Skin of body (tissue), 2 donors: ENCODE data around the gene EEF1AKMT3. TPM values are rescaled to one million over a fixed set of nuclear protein-coding genes. Genes with fewer than 3 reads are reported as not detected.

Experiments
- DNase-seq: peaks from one replicate; lab custom pipeline; 2025; lab: John Stamatoyannopoulos, UW
- total RNA-seq: library from RNA; depleted of rRNA; stranded (reverse); fragments of >200 nt; gene quantifications from one replicate; pipeline ENCODE4 v1.2.3, GENCODE V29; 2014

EEF1AKMT3 gene
- total RNA-seq, 1 donor from 2014 or later, result 8.9 TPM

DNA sequence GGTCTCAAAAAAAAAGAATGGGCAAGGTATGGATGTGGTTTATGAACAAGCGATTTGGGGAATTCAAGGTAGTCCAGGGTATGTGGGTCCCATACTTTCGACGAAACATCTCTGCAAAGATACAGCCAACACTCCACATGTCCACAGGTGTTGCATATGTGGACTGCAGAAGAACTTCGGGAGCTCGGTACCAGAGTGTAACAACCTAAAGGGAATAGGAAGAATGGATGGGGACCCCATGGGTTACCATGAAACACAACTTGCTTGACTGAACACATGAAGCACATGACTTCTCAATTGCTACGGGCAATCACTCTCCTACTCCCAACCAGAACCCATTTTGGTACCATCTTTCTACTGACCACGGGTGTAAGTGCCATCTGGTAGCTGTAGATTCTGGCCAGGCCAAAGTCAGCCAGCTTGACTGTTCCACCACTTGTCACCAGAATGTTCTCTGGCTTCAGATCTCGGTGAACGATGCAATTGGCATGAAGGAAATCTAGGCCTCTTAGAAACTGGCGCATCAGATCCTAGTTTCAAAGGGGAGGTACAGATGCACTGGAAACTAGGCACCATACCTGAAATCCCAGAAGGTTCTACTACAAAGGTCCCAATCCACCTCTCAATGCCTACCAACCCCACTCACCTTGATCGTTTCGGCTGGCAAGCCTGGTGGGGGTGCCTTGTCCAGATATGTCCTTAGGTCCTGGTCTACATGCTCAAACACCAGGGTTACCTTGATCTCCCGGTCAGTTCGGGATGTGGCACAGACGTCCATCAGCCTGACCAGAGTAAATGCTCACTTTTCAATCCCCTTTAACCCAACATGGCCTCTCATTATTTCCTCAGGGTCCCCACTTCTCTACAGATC lies 21.6 kb upstream of the EEF1AKMT3 start:
- no peak for DNase-seq

DNA sequence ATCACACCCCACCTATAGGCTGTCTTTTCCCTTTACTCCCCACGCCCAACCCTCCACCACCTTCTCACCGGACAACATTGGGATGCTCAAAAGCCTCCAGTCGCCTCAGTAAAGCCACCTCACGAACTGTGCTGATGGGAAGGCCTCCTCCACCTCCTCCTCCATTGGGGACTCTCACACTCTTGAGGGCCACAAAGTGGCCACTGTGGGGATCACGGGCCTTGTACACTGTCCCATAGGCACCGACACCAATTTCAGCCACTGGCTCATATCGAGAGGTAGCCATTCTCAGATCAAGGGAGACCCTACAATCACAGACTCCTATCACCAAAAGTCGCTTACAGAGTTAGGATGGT lies 21.0 kb upstream of the EEF1AKMT3 start:
- DNase-seq, result no peak

DNA sequence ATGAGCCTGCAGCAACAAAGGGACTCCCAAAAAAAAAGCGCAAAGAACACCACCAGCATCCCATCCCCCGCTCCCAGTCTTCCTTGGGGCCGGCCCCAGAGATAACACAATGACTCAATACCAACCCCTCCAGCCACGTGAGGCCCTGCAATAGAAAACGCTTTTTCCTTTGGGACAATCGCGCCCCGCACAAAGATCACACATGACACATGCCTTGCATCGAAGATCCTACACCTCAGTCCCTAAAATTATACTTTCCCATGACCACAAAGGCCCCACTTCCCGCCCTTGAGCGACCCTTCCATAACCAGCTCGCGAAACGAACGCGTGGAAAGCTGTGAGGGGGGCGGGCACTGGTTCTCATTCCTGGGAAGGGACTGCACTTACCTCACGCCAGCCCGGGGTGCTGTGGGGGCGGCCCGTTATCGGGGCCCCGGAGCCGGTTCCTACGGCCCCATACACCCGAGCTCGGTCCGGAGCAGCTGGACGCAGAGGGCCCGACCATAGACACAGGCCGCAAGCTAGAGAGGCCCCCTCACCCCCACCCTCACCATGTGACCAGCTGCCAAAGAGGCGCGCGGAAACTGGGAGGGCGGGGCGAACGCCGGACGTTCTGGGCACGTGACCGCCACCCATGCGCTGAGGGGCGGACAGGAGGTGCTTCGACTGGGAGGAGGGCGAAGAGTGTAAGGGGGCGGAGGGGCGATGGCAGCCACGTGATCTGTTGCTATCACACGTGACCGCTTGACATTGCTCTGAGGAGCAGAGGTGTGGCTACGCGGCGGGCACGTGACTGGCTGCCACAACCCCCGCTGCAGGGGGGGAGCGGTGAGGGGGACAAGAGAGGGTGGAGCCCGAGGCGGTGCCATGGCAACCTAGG lies 20.4 kb upstream of the EEF1AKMT3 start, which contains the start of gene CDK4:
TSS of gene CDK4 (minus strand) at position 523 of the 880 bp plus-strand sequence. CDS start 593 bp downstream, outside the sequence.
- peak; percentile 99 for DNase-seq

- no peak for DNase-seq
These were observed 19.8 kb upstream of the EEF1AKMT3 start for GRCh38 chr12:57752668-57753000.

- no peak for DNase-seq
These were observed 18.6 kb upstream of the EEF1AKMT3 start for GRCh38 chr12:57753756-57754337.

DNA sequence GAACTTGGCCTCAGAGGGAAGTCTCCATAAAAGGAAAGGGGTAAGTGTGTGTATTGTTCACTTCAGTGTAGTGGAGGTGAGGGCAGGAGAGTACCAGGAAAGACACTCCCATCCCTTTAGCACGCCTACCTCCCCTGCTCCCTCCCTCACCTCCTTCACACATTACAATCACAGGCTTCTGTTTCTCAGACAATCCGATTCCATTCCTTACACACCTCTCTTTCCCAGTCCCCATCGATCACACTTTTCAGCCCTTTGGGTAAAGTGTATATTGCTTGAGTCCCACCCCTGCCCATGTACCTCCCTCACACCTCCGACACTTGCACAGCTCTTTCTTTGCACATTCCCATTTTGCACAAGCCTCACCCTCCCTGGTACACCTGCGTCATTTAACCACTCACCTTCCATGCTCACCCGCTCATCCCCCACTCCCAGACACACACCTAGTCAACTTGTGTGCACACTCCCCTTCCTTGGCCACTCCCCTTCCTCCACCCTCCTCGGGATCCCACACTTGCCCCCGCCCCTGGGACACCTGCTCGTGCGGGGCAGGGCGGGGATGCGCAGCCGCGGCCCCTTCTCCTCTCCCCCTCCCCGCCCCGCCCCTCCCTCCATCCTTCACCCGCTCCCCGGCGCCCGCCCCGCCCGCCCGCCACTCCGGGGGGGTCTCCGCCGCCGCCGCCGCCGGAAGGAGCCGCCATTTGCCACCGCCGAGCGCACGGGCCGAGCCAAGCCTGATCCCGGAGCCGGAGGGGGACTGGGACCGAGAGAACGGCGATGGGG lies 17.8 kb upstream of the EEF1AKMT3 start, which contains the start of gene MARCHF9:
TSS of gene MARCHF9 (plus strand) at position 693 of the 783 bp plus-strand sequence. CDS start 426 bp downstream, outside the sequence.
- DNase-seq, result no peak

- no peak for DNase-seq
These were observed 17.3 kb upstream of the EEF1AKMT3 start for GRCh38 chr12:57755194-57755453.

GRCh38 chr12:57755454-57756372 lies 16.7 kb upstream of the EEF1AKMT3 start:
- DNase-seq, result no peak

DNA sequence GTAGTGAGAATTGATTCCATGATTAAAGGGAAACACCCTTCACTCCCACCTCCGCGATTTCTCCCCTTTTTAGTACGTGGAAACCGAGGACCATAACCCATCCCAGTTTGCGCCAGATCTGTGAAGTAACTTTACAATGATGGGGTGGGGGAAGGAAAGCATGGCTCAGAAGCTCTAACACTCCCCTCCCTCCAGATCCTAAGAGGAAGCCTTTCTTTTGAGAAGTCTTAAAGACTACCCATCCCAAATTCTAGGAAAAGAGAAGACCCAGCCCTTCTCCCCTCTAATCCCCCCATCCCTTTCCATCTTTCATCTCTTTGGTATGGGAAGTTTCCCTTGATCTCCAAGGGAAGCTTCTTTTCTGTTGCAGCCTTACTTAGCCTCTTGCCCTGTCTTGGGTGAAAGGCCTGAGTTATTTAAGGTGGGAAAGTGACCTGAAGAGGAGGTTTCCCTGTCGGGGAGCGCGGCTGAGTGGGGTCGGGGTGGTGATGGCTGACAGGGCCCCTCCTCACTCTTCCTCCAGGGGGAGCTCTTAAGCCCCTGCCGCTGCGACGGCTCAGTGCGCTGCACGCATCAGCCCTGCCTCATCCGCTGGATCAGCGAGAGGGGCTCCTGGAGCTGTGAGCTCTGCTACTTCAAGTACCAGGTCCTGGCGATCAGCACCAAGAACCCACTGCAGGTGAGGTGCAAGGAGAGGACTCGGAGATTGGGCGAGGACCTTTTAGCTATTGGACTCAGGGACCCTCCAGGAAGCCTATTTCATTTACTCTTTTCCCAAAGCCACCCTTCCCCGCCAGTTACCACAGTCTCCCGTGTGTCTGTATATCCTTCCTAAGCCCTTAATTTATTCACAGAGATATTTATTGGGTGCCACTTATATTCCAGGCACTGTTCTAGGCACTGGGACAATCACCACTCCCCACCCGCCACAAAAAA lies 15.7 kb upstream of the EEF1AKMT3 start:
- no peak for DNase-seq

GRCh38 chr12:57757771-57758170 lies 14.6 kb upstream of the EEF1AKMT3 start:
- no peak for DNase-seq

DNA sequence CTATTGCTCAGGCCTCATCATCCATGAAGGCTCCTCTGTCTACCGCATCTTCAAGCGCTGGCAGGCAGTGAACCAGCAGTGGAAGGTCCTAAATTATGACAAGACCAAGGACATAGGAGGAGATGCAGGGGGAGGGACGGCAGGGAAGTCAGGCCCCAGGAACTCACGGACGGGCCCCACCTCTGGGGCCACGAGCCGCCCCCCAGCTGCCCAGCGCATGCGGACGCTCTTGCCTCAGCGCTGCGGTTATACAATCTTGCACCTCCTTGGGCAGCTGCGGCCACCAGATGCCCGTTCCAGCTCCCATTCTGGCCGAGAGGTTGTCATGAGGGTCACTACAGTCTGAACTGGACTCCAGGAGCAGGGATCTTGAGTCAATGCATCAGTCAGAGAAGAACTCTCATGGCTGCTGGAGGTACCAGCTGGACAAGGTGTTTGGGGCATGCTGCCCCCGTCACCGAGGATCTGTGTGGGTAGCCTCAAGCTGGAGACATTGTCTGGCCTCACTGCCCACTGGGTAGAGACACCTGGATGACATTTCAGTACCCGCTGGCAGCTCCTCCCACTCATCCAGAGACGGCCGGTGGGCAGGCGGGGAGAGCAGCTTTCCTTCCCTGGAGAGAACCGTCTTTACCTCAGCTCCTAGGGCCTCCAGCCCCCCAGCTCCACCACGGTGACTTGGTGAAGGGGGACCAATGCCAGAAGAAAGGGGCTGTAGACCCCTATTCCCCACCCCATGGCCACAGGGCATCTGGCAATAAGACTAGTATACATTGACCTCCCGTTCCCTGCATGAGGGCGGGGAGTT lies 13.7 kb upstream of the EEF1AKMT3 start:
- no peak for DNase-seq

DNA sequence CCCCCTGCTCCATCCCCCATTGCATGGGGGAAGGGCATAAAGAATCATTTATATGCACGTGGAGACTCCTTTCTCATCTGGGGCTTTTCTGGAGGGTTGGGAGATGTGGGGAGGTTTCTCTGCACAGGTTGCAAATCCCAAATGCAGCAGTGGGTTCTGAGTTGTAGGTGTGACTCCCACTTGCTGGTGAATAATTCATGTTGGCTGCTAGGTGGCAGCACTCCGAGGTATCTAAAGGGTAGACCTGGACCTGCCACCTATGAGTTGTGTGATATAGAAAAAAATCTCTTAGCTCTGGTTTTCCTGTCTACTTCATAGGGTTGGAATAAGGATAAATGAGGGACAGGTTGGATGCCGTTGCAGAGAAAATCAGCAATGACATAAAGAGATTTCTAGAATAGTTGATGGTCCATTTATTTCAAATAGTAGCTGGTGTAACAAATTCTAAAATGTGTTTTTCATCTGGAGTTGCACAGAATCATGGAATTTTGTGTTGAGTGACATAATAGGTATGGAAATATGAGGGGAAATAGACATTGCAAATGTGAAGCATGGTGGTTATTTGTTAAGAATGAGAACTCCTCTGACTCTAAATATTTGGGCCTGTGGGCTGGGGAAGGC lies 12.9 kb upstream of the EEF1AKMT3 start:
- DNase-seq, result no peak

DNA sequence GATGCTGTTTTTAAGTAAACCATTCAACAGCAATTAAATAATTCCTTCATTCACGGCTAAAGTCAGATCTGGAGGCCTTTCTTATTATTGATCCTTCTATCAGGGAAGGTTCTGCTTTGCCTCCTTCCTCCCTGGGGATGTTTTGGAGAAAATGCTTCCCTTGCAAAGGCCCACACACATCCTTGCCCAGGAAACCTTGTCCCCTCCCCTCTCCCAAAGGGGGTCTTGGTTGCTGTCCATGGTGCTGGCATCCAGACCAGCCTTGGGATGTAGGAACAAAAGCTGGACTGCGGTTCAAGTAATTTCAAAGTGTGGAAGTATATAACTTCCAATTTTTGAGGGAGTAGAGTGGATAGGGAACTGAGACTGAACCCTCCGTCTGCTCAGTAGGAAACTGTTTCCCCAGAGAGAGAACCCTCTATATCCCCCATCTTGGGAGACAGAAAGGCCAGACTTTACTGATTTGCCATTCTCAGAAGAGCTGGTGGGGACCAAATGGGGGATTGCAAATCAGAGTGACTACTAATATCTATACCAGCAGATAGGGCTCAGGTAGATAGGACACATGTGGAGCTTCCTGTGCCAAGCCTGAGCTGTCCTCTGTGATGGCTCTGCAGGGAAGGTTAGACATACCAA lies 11.9 kb upstream of the EEF1AKMT3 start:
- no peak for DNase-seq

GRCh38 chr12:57761391-57761998 lies 10.9 kb upstream of the EEF1AKMT3 start:
- DNase-seq, result no peak

- no peak for DNase-seq
These were observed 10.0 kb upstream of the EEF1AKMT3 start for GRCh38 chr12:57762463-57762862.

GRCh38 chr12:57763881-57764661 lies 8.3 kb upstream of the EEF1AKMT3 start:
- DNase-seq, result no peak
